Upper lobe of left lung (tissue), 6 donors: ENCODE results near the gene TMEM174. TPM values are rescaled to one million over a fixed set of nuclear protein-coding genes. Genes with fewer than 3 reads are reported as not detected.
"Not testable (repeated sequence)": the region's sequence is repeated elsewhere in the genome, so short reads cannot be mapped to it uniquely, and the experiment has no call there.

ENCODE experiments used
- ATAC-seq, 2 donors: fragments of 200-7000 bp; cut with Tn5 transposase; one replicate each; pipeline ENCODE4 v1.9.1; 2022; ENCODE audit warnings: mild to moderate bottlenecking in 2 of 2, moderate library complexity in 2 of 2; ENCODE audit not compliant: low FRiP score in 2 of 2
- DNase-seq, 2 donors: peaks; one replicate each; pipeline ENCODE4 v3.0.0-alpha.2; 2019 to 2020
- H3K27ac ChIP-seq, 4 donors: fragments of 200-600 bp; sonication (generic); one replicate each; pipeline ENCODE4 v1.5.1; 2016 to 2019
- H3K27me3 ChIP-seq, 4 donors: fragments of 200-600 bp; sonication (generic); one replicate each; pipeline ENCODE4 v1.5.1; 2017 to 2019
- H3K36me3 ChIP-seq, 4 donors: fragments of 200-600 bp; sonication (generic); one replicate each; pipeline ENCODE4 v1.5.1; 2016 to 2019
- H3K4me1 ChIP-seq, 4 donors: fragments of 200-600 bp; sonication (generic); one replicate each; pipeline ENCODE4 v1.5.1; 2018 to 2019
- H3K4me3 ChIP-seq, 4 donors: fragments of 200-600 bp; sonication (generic); one replicate each; pipeline ENCODE4 v1.5.1; 2017 to 2019; ENCODE audit warnings: mild to moderate bottlenecking in 2 of 4, moderate library complexity in 1 of 4
- H3K9me3 ChIP-seq, 4 donors: fragments of 200-600 bp; sonication (generic); one replicate each; pipeline ENCODE4 v1.5.1; 2018 to 2019
- EP300 ChIP-seq, 4 donors: sonication (generic); formaldehyde crosslinking; IDR thresholded peaks; one replicate each; pipeline ENCODE4 v1.5.1; 2017; ENCODE audit warnings: antibody characterized with exemption in 4 of 4, control low read depth in 2 of 4
- POLR2A ChIP-seq, 4 donors: fragments of 450-650 bp; IDR thresholded peaks; one replicate each; pipeline ENCODE4 v1.5.1; 2016 to 2017; ENCODE audit warnings: antibody characterized with exemption in 4 of 4, mild to moderate bottlenecking in 2 of 4
- POLR2AphosphoS5 ChIP-seq, 2 donors: sonication (generic); formaldehyde crosslinking; IDR thresholded peaks; one replicate each; pipeline ENCODE4 v1.5.1; 2017; ENCODE audit warnings: antibody characterized with exemption in 2 of 2
- WGBS, 2 donors: methylation state at CpG; one replicate each; pipeline ENCODE4 v1.1.5; 2017 to 2018; 5-methylcytosine and 5-hydroxymethylcytosine counted together
- total RNA-seq, 6 donors: library from RNA; depleted of rRNA in 4 of 6; stranded (reverse); fragments of >200 nt in 4 of 6; gene quantifications; one replicate each; pipeline versions ENCODE4 v1.1.0 to v1.2.1, GENCODE V29; 2016 to 2021
- TF ChIP-seq, protein P1 (sequence below), 6 experiments: fragments of 450-650 bp in 4 of 6; fragments of 200-600 bp in 2 of 6; sonication (generic) in 2 of 6; IDR thresholded peaks; one replicate each; pipeline ENCODE4 v1.5.1; 2016 to 2019; ENCODE audit warnings: antibody characterized with exemption in 6 of 6
- donor health status: DM: no; HTN: no; CAD: no; lungs with moderate emphysema.
- donor health status: DM: no; HTN: yes; CAD: no; lungs with severe emphysema.

The TMEM174 gene
- total RNA-seq, 6 donors from 2014 or later = not detected

GRCh38 chr5:73218552-73219171, 45.7 kb downstream of the TMEM174 start:
- Histone ChIP-seq H3K9me3 (no peaks in the 10 kb centered on the region), H3K27ac (no peak overlapping the region), H3K36me3 (no peaks in the 10 kb centered on the region), H3K4me3 (no peak overlapping the region), H3K27me3 (peaks cover 0 to 34% (median 17%) of the 10 kb centered on the region in 4 donors), H3K4me1 (peaks cover 9 to 16% (median 14%) of the 10 kb centered on the region in 4 donors)
- ATAC-seq (no peak), DNase-seq (no peak)
- TF ChIP-seq EP300 (IDR thresholded peaks at IDR 0.05) = no peak
- no peak for TF ChIP-seq POLR2A (IDR thresholded peaks at IDR 0.05)
- TF ChIP-seq, protein P1, sequence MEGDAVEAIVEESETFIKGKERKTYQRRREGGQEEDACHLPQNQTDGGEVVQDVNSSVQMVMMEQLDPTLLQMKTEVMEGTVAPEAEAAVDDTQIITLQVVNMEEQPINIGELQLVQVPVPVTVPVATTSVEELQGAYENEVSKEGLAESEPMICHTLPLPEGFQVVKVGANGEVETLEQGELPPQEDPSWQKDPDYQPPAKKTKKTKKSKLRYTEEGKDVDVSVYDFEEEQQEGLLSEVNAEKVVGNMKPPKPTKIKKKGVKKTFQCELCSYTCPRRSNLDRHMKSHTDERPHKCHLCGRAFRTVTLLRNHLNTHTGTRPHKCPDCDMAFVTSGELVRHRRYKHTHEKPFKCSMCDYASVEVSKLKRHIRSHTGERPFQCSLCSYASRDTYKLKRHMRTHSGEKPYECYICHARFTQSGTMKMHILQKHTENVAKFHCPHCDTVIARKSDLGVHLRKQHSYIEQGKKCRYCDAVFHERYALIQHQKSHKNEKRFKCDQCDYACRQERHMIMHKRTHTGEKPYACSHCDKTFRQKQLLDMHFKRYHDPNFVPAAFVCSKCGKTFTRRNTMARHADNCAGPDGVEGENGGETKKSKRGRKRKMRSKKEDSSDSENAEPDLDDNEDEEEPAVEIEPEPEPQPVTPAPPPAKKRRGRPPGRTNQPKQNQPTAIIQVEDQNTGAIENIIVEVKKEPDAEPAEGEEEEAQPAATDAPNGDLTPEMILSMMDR (IDR thresholded peaks at IDR 0.05) = no peak
- no peak for TF ChIP-seq POLR2AphosphoS5 (IDR thresholded peaks at IDR 0.05)
- 50 to 51% methylated on average over 4 of the region's 4 CpGs for WGBS, 2 donors

- not testable (repeated sequence) for DNase-seq, H3K27ac ChIP-seq, H3K36me3 ChIP-seq, H3K4me3 ChIP-seq, ATAC-seq, H3K9me3 ChIP-seq
- Histone ChIP-seq H3K4me1 (peaks cover 9 to 16% (median 14%) of the 10 kb centered on the region in 4 donors), H3K27me3 (peaks cover 0 to 31% (median 14%) of the 10 kb centered on the region in 4 donors)
- 78 to 88% methylated on average over 3 of the region's 3 CpGs for WGBS, 2 donors
These were observed 46.3 kb downstream of the TMEM174 start for GRCh38 chr5:73219336-73219735.

DNA sequence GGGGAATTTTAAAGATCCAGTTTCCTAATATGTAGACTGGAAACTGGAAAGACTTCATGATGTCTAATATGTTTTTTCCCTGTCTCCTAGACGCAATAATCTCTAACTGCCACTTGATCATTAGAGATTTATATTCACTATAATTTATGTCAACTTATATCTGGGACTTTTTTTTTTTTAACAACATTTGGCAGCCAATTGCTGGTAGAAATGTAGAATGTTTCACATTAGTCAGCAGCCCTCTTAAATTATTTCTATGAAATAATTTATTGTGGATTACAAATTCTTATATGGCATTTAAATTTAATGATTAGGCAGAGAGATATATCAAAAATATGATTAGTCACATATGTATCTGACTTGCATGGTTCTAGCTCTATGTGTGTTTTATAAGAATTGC, 48.2 kb downstream of the TMEM174 start:
- H3K9me3 ChIP-seq = no peaks in the 10 kb centered on the region
- H3K27me3 ChIP-seq = peaks cover 0 to 19% (median 5%) of the 10 kb centered on the region in 4 donors
- TF ChIP-seq POLR2AphosphoS5 (IDR thresholded peaks at IDR 0.05) (no peak), EP300 (IDR thresholded peaks at IDR 0.05) (no peak), POLR2A (IDR thresholded peaks at IDR 0.05) (no peak)
- TF ChIP-seq, protein P1 (IDR thresholded peaks at IDR 0.05) = no peak
- 78 to 82% methylated on average over 1 of the region's 1 CpG for WGBS, 2 donors
- no peak for DNase-seq
- H3K4me3 ChIP-seq = no peak overlapping the region
- no peak overlapping the region for H3K27ac ChIP-seq
- peaks cover 2 to 5% (median 4%) of the 10 kb centered on the region in 4 donors for H3K4me1 ChIP-seq
- no peak for ATAC-seq
- H3K36me3 ChIP-seq = no peaks in the 10 kb centered on the region

GRCh38 chr5:73221726-73222125, 48.7 kb downstream of the TMEM174 start:
- ATAC-seq = no peak
- Histone ChIP-seq H3K4me1 (no peaks in the 10 kb centered on the region), H3K36me3 (no peaks in the 10 kb centered on the region), H3K4me3 (no peak overlapping the region), H3K9me3 (no peaks in the 10 kb centered on the region), H3K27ac (no peak overlapping the region), H3K27me3 (peaks cover 0 to 19% (median 2%) of the 10 kb centered on the region in 4 donors)
- DNase-seq = no peak
- TF ChIP-seq POLR2A (IDR thresholded peaks at IDR 0.05) (no peak), POLR2AphosphoS5 (IDR thresholded peaks at IDR 0.05) (no peak), EP300 (IDR thresholded peaks at IDR 0.05) (no peak)
- TF ChIP-seq, protein P1 (IDR thresholded peaks at IDR 0.05) = no peak

DNA sequence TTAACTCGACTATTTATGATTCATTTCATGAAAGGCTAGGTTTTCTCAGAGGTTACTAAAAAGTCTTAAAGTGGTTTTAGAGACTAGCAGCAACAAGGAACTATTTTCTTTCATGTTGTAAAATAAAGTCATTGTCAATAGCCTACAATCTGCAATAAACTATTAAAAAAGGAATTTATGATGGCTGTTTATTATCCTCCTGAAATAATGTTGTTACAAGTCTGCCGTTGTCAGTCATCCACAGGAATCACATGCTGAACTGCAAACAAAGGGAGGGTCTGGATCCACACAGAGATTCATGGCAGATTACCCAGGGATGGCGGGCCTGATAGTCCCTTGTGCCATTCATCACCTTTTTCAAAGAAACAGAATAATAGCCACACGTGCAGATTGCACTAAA, 49.2 kb downstream of the TMEM174 start:
- Histone ChIP-seq H3K9me3 (no peaks in the 10 kb centered on the region), H3K4me3 (no peak overlapping the region), H3K4me1 (no peaks in the 10 kb centered on the region), H3K27ac (no peak overlapping the region), H3K27me3 (peaks cover 0 to 18% (median under 1%) of the 10 kb centered on the region in 4 donors), H3K36me3 (no peaks in the 10 kb centered on the region)
- no peak for ATAC-seq
- WGBS, 2 donors = 46 to 61% methylated on average over 4 of the region's 4 CpGs
- no peak for DNase-seq
- TF ChIP-seq POLR2AphosphoS5 (IDR thresholded peaks at IDR 0.05) (no peak), EP300 (IDR thresholded peaks at IDR 0.05) (no peak)
- TF ChIP-seq, protein P1 (IDR thresholded peaks at IDR 0.05) = no peak

Other genes with a start within 250 kb of the TMEM174 start
- gene FCHO2, start 217.2 kb upstream of the TMEM174 start, total RNA-seq = 10 to 100 TPM; 37.6 to 99.5 (median 79.7) TPM
- under 1 TPM in 2 of 6 donors, not detected in 4; 0.34 to 0.57 TPM for gene TMEM171, start 52.6 kb upstream of the TMEM174 start, total RNA-seq